DMS114 treated with DMSO at 0.1 percent for 48 hours (cell line): Measurements from ENCODE around the gene QRICH2.
"Not testable (repeated sequence)": the region's sequence is repeated elsewhere in the genome, so short reads cannot be mapped to it uniquely, and the experiment has no call there.

Experiments used
- DNase-seq: peaks from one replicate; lab custom pipeline; 2025; ENCODE audit not compliant: unreplicated experiment; lab: John Stamatoyannopoulos, UW

QRICH2 gene

DNA sequence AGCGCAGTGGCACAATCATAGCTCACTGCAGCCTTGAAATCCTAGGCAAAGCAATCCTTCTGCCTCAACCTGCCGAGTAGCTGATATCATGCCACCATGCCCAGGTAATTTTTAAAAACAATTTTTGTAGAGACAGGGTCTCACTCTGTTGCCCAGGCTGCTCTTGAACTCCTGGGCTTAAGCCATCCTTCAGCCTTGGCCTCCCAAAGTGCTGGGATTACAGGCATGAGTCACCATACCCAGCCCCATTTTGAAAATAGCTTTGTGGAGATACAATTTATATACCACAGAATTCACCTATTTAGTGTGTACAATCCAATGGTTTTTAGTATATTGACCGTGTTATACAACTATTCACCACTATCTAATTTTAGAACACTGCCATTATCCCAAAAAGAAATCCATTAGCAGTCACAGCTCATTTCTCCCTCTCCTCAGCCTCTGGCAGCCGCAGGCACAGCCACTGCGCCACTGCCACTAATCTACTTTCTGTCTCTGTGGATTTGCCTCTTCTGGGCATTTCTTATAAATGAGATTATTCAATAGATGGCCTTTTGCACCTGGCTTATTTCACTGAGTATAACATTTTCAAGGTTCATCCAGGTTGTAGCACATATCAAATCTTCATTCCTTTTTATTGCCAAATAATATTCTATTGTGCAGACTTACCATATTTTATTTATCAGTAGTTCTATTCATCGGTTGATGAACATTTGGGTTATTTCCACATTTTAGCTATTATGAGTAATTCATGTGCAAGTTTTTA, 74.3 kb downstream of the QRICH2 start:
- DNase-seq = no peak

DNA sequence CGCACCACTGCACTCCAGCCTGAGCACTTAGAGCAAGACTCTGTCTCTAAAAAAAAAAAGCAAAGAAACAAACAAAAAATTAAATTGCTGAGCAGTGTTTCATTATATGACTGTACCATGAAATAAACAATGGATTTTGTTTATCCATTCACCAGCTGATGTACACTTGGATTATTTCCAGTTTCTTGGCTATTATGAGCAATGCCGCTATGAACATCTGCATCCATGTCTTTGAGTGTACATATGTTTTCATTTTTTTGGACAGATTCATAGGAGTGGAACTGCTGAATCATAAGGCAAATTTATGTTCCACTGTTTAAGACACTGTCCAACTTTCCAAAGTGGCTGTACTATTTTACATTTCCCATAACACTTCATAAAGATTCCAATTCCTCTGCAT, 75.7 kb downstream of the QRICH2 start:
- DNase-seq = no peak

DNA sequence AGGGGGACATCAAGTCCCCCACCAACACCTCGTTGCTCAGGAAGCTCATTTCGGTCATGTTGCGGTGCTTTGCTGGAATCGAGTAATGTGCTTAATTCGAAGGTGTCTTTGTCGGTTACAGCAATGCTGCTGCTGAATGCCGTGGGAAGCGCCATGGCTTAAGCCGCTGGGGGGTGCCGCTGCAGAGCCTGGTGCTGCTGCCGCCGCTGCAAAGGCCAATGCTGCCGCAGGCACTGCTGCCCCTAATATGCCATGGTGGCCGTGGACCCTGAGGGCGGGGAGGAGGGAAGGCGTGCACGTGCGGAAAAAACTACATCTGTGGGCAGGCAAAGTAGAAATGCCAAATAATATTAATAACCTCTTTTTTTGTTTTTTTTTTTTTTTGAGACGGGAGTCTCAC, 81.3 kb downstream of the QRICH2 start:
- DNase-seq = not testable (repeated sequence)

DNA sequence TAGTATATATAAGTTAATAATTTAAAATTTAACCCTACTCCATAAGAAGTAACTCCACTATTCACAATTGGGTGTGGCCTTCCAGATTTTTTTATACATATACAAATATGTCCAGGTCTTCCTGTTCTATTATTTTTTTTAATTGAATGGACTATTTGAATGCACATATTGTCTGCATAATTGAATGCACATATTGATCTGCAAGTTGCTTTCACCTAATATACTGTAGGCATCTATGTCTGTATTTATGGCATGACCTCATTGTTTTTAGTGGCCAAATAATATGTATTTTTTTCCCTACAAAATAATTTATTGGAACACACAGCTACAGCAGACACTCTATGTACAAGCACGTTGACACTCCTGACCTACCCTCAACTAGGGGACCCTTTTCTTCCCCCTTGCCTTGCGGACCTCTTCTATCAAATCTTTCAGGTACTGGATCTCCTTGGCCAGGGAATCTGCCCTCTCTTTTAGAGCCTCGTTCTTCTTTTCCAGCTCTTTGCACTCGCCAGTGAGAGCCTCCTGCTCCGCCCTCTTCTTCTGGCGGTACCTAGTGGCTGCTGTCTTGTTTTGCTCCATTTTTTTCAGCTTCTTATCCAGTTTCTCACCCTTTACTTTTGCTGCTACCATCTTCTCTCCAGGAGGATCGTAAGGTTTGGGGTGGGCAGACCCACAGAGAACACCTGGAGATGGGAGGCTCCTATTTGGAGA, 82.5 kb downstream of the QRICH2 start:
- not testable (repeated sequence) for DNase-seq
